ENCODE results near the gene JUND.

DNA sequence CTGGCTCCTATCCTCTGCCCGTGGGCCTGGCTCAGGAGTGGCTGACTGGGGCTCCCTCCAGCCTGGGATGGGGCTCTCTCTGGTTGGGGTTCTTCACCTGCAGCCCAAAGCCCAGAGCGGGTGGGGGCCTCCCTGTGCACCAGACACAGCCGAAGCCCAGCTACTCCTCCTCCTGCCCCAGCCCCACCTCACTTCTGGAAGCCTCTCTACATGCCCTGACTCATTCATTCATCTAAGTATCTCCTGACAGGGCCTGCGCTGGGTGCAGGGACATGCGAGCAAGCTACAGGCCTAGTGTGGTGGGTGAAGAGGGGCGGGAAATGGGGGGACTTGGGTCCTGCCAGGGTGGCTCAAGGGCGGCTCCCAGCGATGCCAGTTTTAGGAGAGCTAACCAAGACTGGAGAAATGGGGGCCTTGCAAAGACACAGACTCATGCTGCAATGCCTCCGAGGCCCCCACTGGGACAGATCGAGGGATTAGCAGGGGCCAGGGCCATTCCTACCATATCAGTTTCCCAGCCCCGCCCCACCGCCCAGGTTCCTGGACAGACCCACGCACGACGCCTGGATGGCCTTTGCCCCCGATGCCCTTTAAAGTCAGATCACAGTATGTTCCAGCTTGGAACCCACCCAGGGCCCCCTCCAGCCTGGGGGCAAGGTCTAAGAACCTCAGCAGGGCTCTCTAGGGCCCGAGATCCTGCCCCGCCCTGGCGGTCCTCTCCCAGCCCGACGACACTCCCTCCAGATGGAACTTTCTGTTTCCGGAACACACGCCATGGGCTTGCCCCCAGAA is 28.9 kb upstream of the JUND start:
- TF ChIP-seq CTCF (conservative IDR thresholded peaks at IDR 0.05; ENCODE audit: low read depth, low read length) = no peak
- TF ChIP-seq RAD21 (IDR thresholded peaks at IDR 0.05; ENCODE audit: low read length) = no peak
- no peak for TF ChIP-seq RFX5 (IDR thresholded peaks at IDR 0.05; ENCODE audit: low read depth, low read length)
